ENCODE data around the gene SEMA3D.

Gene SEMA3D

GRCh38 chr7:85097844-85098243, 89.0 kb downstream of the SEMA3D start:
- H3K27me3 Mint-ChIP-seq (ENCODE audit: low read depth) = no peaks in the 10 kb centered on the region
- H3K4me1 Mint-ChIP-seq (ENCODE audit: low read depth) = no peaks in the 10 kb centered on the region
- H3K9me3 Mint-ChIP-seq = no peaks in the 10 kb centered on the region
- DNase-seq (ENCODE audit: low spot score) = no peak
- no peaks in the 10 kb centered on the region for H3K36me3 Mint-ChIP-seq (ENCODE audit: low read depth)
- no peak overlapping the region for H3K27ac Mint-ChIP-seq
- no peak overlapping the region for H3K4me3 Mint-ChIP-seq

GRCh38 chr7:85095806-85096205, 91.0 kb downstream of the SEMA3D start:
- Mint-ChIP-seq H3K27ac (no peak overlapping the region), H3K9me3 (no peaks in the 10 kb centered on the region), H3K4me3 (no peak overlapping the region), H3K36me3 (ENCODE audit: low read depth) (no peaks in the 10 kb centered on the region), H3K4me1 (ENCODE audit: low read depth) (no peaks in the 10 kb centered on the region), H3K27me3 (ENCODE audit: low read depth) (no peaks in the 10 kb centered on the region)
- DNase-seq (ENCODE audit: low spot score) = no peak

GRCh38 chr7:85095366-85095765, 91.5 kb downstream of the SEMA3D start:
- Mint-ChIP-seq H3K36me3 (ENCODE audit: low read depth) (no peaks in the 10 kb centered on the region), H3K9me3 (no peaks in the 10 kb centered on the region), H3K4me1 (ENCODE audit: low read depth) (no peaks in the 10 kb centered on the region), H3K4me3 (no peak overlapping the region), H3K27me3 (ENCODE audit: low read depth) (no peaks in the 10 kb centered on the region), H3K27ac (no peak overlapping the region)
- no peak for DNase-seq (ENCODE audit: low spot score)

DNA sequence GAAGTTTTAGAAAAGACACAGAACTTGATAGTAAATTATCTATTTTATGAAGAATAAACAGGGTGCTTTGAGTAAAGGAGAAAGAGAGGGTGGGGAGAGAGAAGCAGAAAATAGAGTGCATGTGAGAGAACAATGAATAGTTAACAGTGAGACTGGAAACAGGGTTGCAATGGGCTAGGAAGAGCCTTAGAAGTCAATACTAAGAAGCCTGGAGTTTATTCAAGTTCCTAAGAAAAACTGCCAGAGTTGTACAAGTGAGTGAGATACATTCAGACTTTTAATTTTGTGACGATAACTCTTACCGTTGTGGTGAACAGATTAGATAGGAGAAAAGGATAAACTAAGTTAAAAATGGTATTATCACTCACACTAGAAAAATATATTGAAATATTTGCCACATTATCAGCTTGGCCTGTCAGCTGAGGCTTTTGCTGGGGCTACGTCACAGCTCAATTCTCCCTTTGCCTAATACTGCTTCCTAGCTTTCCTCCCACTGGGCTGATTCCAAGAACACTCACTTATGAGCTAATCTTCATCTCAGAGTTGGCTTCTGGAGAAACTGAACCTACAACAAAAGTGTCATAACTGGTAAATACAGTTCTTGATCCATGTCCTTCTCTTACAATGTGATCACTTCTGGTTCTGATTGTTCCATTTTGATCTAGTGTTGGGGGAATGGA, 92.7 kb downstream of the SEMA3D start:
- Mint-ChIP-seq H3K4me3 (no peak overlapping the region), H3K27me3 (ENCODE audit: low read depth) (no peaks in the 10 kb centered on the region), H3K9me3 (no peaks in the 10 kb centered on the region), H3K36me3 (ENCODE audit: low read depth) (no peaks in the 10 kb centered on the region), H3K27ac (no peak overlapping the region), H3K4me1 (ENCODE audit: low read depth) (no peaks in the 10 kb centered on the region)
- no peak for DNase-seq (ENCODE audit: low spot score)

GRCh38 chr7:85091565-85091928, 95.3 kb downstream of the SEMA3D start:
- H3K27ac Mint-ChIP-seq = no peak overlapping the region

DNA sequence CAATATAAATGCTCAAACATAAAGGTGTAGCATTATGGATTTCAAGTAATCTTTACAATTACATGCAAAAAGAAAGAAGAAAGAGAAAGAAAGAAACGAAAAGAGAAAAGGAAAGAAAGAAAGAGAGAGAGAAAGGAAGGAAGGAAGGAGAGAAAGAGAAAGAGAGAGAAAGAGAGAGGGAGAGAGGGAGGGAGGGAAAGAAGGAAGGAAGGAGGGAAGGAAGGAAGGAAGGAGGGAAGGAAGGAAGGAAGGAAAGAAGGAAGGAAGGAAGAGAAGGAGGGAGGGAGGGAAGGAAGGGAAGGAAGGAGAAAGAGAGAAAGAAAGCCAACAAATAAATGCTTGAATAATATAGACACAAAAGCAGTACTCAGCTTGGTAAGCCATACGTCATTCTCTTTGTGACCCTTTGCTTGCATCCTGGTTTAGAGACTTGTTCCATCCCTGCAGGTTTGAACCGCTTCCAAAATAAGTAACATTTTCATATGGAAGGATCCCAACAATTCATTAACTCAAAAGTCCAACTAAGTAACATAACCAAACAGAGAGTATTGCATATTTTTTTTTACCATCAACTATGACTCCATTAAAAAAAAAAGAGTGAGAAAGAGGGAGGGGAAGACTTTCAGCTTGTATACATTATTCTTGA, 95.8 kb downstream of the SEMA3D start:
- Mint-ChIP-seq H3K4me1 (ENCODE audit: low read depth) (no peaks in the 10 kb centered on the region), H3K36me3 (ENCODE audit: low read depth) (no peaks in the 10 kb centered on the region), H3K27me3 (ENCODE audit: low read depth) (no peaks in the 10 kb centered on the region), H3K27ac (no peak overlapping the region), H3K9me3 (no peaks in the 10 kb centered on the region), H3K4me3 (no peak overlapping the region)
- DNase-seq (ENCODE audit: low spot score) = no peak

More at GRCh38 chr7:85091565-85091928, 95.3 kb downstream of the SEMA3D start:
- Mint-ChIP-seq H3K27me3 (ENCODE audit: low read depth) (no peaks in the 10 kb centered on the region), H3K36me3 (ENCODE audit: low read depth) (no peaks in the 10 kb centered on the region), H3K4me3 (no peak overlapping the region), H3K9me3 (no peaks in the 10 kb centered on the region), H3K4me1 (ENCODE audit: low read depth) (no peaks in the 10 kb centered on the region)
- no peak for DNase-seq (ENCODE audit: low spot score)

DNA sequence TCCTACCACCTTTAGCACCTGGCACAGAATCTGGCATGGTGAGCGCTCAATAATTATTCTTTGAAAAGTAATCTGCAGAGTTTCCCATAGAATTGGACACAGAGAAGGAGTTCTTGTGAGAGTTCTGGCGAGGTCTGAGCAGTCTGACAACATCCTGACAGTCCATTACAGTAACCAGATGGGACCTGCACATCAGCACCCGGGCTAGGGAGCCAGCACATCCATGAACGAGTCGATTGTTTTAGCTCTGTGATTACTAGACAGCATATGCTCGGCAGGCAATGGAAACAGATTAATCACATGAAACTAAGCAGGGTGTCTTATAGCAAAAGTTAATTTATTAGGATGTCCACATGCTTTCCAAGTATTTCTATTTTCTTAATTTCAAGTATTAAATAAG, 96.7 kb downstream of the SEMA3D start:
- DNase-seq (ENCODE audit: low spot score) = no peak
- Mint-ChIP-seq H3K27ac (no peak overlapping the region), H3K4me1 (ENCODE audit: low read depth) (no peaks in the 10 kb centered on the region), H3K36me3 (ENCODE audit: low read depth) (no peaks in the 10 kb centered on the region), H3K27me3 (ENCODE audit: low read depth) (no peaks in the 10 kb centered on the region), H3K9me3 (no peaks in the 10 kb centered on the region), H3K4me3 (no peak overlapping the region)

GRCh38 chr7:85081846-85082245, 105.0 kb downstream of the SEMA3D start:
- H3K36me3 Mint-ChIP-seq (ENCODE audit: low read depth) = no peaks in the 10 kb centered on the region
- no peak overlapping the region for H3K4me3 Mint-ChIP-seq
- no peak for DNase-seq (ENCODE audit: low spot score)
- H3K4me1 Mint-ChIP-seq (ENCODE audit: low read depth) = no peaks in the 10 kb centered on the region
- H3K27ac Mint-ChIP-seq = no peak overlapping the region
- H3K9me3 Mint-ChIP-seq = no peaks in the 10 kb centered on the region
- no peaks in the 10 kb centered on the region for H3K27me3 Mint-ChIP-seq (ENCODE audit: low read depth)

DNA sequence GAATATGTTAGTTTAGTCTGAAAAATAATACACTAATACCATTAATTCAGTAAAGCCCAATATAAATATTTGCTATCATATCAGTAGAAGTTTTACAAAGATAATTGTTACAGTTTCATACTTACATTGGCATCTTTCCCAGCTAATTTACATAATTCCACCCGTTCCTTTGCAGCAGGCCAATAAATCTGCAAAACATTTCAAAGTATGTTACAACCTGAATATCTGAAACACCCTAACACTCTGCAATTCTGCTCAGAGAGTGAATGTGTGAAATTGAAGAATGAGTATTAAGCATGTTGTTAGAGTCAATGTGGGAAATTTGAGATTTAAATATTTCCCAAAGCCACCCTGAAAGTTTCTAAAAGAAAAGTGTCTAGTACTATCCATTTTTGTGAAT, 105.5 kb downstream of the SEMA3D start:
- DNase-seq (ENCODE audit: low spot score) = no peak
- Mint-ChIP-seq H3K27me3 (ENCODE audit: low read depth) (no peaks in the 10 kb centered on the region), H3K4me1 (ENCODE audit: low read depth) (no peaks in the 10 kb centered on the region), H3K9me3 (no peaks in the 10 kb centered on the region), H3K4me3 (no peak overlapping the region), H3K27ac (no peak overlapping the region), H3K36me3 (ENCODE audit: low read depth) (no peaks in the 10 kb centered on the region)

- Mint-ChIP-seq H3K27me3 (ENCODE audit: low read depth) (no peaks in the 10 kb centered on the region), H3K4me1 (ENCODE audit: low read depth) (no peaks in the 10 kb centered on the region), H3K9me3 (no peaks in the 10 kb centered on the region), H3K27ac (no peak overlapping the region), H3K36me3 (ENCODE audit: low read depth) (no peaks in the 10 kb centered on the region), H3K4me3 (no peak overlapping the region)
- DNase-seq (ENCODE audit: low spot score) = no peak
Observed at GRCh38 chr7:85079434-85079833, 107.4 kb downstream of the SEMA3D start.

DNA sequence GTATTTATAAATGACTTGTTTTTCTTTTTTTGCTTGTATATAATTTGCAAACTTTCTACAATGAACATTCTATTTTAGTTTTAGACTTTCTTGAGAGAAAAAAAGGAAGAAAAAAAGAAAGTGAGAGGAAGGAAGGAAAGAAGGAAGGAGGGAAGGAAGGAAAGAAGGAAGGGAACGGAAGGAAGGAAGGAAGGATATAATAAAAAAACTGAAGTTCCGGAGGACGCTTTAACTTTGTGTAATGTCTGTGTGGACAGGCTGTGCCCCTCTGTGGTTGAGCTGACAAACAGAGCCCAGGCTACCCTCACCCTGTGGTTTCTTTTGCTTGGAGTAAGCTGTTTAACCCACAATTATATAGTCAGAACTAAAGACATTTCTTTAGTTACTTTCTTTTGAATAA, 108.7 kb downstream of the SEMA3D start:
- Mint-ChIP-seq H3K4me3 (no peak overlapping the region), H3K27ac (no peak overlapping the region)
- DNase-seq (ENCODE audit: low spot score) = no peak

DNA sequence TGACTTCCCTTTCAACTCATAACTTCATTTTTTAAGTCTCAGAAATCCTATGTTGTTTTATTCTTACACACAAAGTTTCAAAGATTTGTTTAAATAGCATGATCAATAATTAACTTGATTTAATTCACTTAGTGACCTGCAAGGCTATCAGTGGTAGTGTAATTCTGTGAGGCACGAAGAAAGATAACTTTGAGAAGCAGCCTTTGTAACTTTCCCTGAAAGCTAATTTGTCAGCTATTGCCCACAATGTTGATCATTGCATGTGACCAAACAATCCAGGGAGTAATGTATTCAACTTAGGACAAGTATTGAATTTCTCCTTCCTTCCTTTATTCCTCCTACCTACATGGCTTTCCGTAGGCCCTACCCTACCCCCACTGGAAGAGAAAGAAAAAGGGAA, 111.0 kb downstream of the SEMA3D start:
- H3K4me3 Mint-ChIP-seq = no peak overlapping the region
- no peaks in the 10 kb centered on the region for H3K9me3 Mint-ChIP-seq
- no peak for DNase-seq (ENCODE audit: low spot score)
- H3K27ac Mint-ChIP-seq = no peak overlapping the region
- H3K27me3 Mint-ChIP-seq (ENCODE audit: low read depth) = no peaks in the 10 kb centered on the region
- no peaks in the 10 kb centered on the region for H3K36me3 Mint-ChIP-seq (ENCODE audit: low read depth)
- no peaks in the 10 kb centered on the region for H3K4me1 Mint-ChIP-seq (ENCODE audit: low read depth)

More for the DNA sequence above, 108.7 kb downstream of the SEMA3D start:
- H3K36me3 Mint-ChIP-seq (ENCODE audit: low read depth) = no peaks in the 10 kb centered on the region
- no peaks in the 10 kb centered on the region for H3K4me1 Mint-ChIP-seq (ENCODE audit: low read depth)
- no peaks in the 10 kb centered on the region for H3K9me3 Mint-ChIP-seq
- H3K27me3 Mint-ChIP-seq (ENCODE audit: low read depth) = no peaks in the 10 kb centered on the region

DNA sequence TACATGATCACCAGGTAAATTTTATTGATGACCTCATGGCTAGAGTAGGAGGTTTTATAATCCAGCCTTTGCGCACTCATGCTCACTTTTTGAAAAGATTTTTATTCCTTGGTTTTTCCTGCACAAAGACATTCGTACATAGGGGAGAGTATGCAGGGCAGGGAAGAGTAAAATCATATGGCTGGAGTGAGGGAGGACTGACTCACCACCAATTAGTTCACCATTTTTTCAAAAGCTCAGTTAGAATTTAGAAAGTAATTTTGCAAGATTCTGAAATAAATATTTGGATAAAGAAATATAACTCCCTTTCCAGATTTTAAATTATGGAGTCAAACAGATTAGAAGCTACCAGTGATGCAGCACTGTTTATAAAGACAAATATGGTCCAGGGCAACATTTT, 111.9 kb downstream of the SEMA3D start:
- H3K9me3 Mint-ChIP-seq = no peaks in the 10 kb centered on the region
- no peak overlapping the region for H3K4me3 Mint-ChIP-seq
- DNase-seq (ENCODE audit: low spot score) = no peak
- no peaks in the 10 kb centered on the region for H3K4me1 Mint-ChIP-seq (ENCODE audit: low read depth)
- H3K27ac Mint-ChIP-seq = no peak overlapping the region
- no peaks in the 10 kb centered on the region for H3K27me3 Mint-ChIP-seq (ENCODE audit: low read depth)
- H3K36me3 Mint-ChIP-seq (ENCODE audit: low read depth) = no peaks in the 10 kb centered on the region

GRCh38 chr7:85074016-85074415, 112.8 kb downstream of the SEMA3D start:
- Mint-ChIP-seq H3K4me1 (ENCODE audit: low read depth) (no peaks in the 10 kb centered on the region), H3K27ac (no peak overlapping the region), H3K9me3 (no peaks in the 10 kb centered on the region), H3K36me3 (ENCODE audit: low read depth) (no peaks in the 10 kb centered on the region), H3K27me3 (ENCODE audit: low read depth) (no peaks in the 10 kb centered on the region), H3K4me3 (no peak overlapping the region)
- DNase-seq (ENCODE audit: low spot score) = no peak

All from T-helper 2 cell treated with Interferon-gamma antibody and Interleukin-4, amounts not matched to agents 5 μg/mL and 100 μg/mL, for 36 hours (primary cell).